Measurements from ENCODE around the gene SLC9A8.
"Not testable (repeated sequence)": the region's sequence is repeated elsewhere in the genome, so short reads cannot be mapped to it uniquely, and the experiment has no call there.

Gene SLC9A8

GRCh38 chr20:49768204-49769047, 44.2 kb upstream of the SLC9A8 start:
- ChIA-PET POLR2A (no interaction called here), CTCF (no interaction called here)
- no peak for TF ChIP-seq CTCF (IDR thresholded peaks at IDR 0.05; ENCODE audit: insufficient read depth, low read length, missing control alignments)
- peak; percentile 61 for DNase-seq (ENCODE audit: low read depth, low spot score)
- no peak overlapping the region for H3K4me3 ChIP-seq (ENCODE audit: low read depth, low read length)

GRCh38 chr20:49769048-49769581, 43.5 kb upstream of the SLC9A8 start:
- ChIA-PET POLR2A (no interaction called here), CTCF (no interaction called here)
- no peak overlapping the region for H3K4me3 ChIP-seq (ENCODE audit: low read depth, low read length)
- DNase-seq (ENCODE audit: low read depth, low spot score) = no peak
- no peak for TF ChIP-seq CTCF (IDR thresholded peaks at IDR 0.05; ENCODE audit: insufficient read depth, low read length, missing control alignments)

- TF ChIP-seq CTCF (IDR thresholded peaks at IDR 0.05; ENCODE audit: insufficient read depth, low read length, missing control alignments) = no peak
- CTCF ChIA-PET = interaction anchor here (1.0 to 1.5 kb wide), 2 partner anchors 17 to 31 kb away, joined by 4 to 5 read pairs; no protein-coding TSS in a partner anchor
- POLR2A ChIA-PET = no interaction called here
- no peak for DNase-seq (ENCODE audit: low read depth, low spot score)
- no peak overlapping the region for H3K4me3 ChIP-seq (ENCODE audit: low read depth, low read length)
These were observed 42.0 kb upstream of the SLC9A8 start for GRCh38 chr20:49770634-49771033.

- POLR2A ChIA-PET; DNase-seq (ENCODE audit: low read depth, low spot score); H3K4me3 ChIP-seq (ENCODE audit: low read depth, low read length): not testable (repeated sequence)
- CTCF ChIA-PET = interaction anchor here (0.8 to 3.0 kb wide), 2 partner anchors 11 to 12 kb away, joined by 3 to 14 read pairs; no protein-coding TSS in a partner anchor
These were observed 38.4 kb upstream of the SLC9A8 start for GRCh38 chr20:49774213-49774612.

GRCh38 chr20:49775229-49775693, 37.4 kb upstream of the SLC9A8 start:
- ChIA-PET POLR2A (no interaction called here), CTCF (interaction anchor here (1.1 to 3.0 kb wide), 2 partner anchors 11 to 234 kb away, joined by 3 to 14 read pairs; no protein-coding TSS in a partner anchor)
- no peak for DNase-seq (ENCODE audit: low read depth, low spot score)
- no peak for TF ChIP-seq CTCF (IDR thresholded peaks at IDR 0.05; ENCODE audit: insufficient read depth, low read length, missing control alignments)
- H3K4me3 ChIP-seq (ENCODE audit: low read depth, low read length) = no peak overlapping the region

- CTCF ChIA-PET = interaction anchor here (1.1 kb wide), 1 partner anchor 63 kb away, joined by 3 read pairs; no protein-coding TSS in a partner anchor
- H3K4me3 ChIP-seq (ENCODE audit: low read depth, low read length) = no peak overlapping the region
- no peak for DNase-seq (ENCODE audit: low read depth, low spot score)
- no peak for TF ChIP-seq CTCF (IDR thresholded peaks at IDR 0.05; ENCODE audit: insufficient read depth, low read length, missing control alignments)
- POLR2A ChIA-PET = no interaction called here
These were observed 32.7 kb upstream of the SLC9A8 start for GRCh38 chr20:49779972-49780371.
